Sigmoid colon (tissue), 7 donors: ENCODE data around the gene MAF. TPM values are rescaled to one million over a fixed set of nuclear protein-coding genes. Genes with fewer than 3 reads are reported as not detected.

ENCODE experiments used
- DNase-seq: peaks from one replicate; pipeline ENCODE4 v3.0.0-alpha.2; 2019
- H3K27ac ChIP-seq, 4 donors: fragments of 200-600 bp; sonication (generic); one replicate each; pipeline ENCODE4 v1.5.1; 2016 to 2019; ENCODE audit warnings: mild to moderate bottlenecking in 1 of 4
- H3K27me3 ChIP-seq, 3 donors: fragments of 200-600 bp; sonication (generic); one replicate each; pipeline ENCODE4 v1.5.1; 2019; ENCODE audit warnings: mild to moderate bottlenecking in 1 of 3
- H3K36me3 ChIP-seq, 4 donors: fragments of 200-600 bp; sonication (generic); one replicate each; pipeline ENCODE4 v1.5.1; 2016 to 2019
- H3K4me1 ChIP-seq, 4 donors: fragments of 200-600 bp; sonication (generic); one replicate each; pipeline ENCODE4 v1.5.1; 2017 to 2019
- H3K4me3 ChIP-seq, 4 donors: fragments of 200-600 bp; sonication (generic); one replicate each; pipeline ENCODE4 v1.5.1; 2017 to 2019; ENCODE audit warnings: mild to moderate bottlenecking in 2 of 4, moderate library complexity in 1 of 4
- H3K9me3 ChIP-seq, 4 donors: fragments of 200-600 bp in 3 of 4; sonication (generic) in 3 of 4; one replicate each; pipeline versions ENCODE4 v1.5.1 to v1.6.1; 2013 to 2019
- CTCF ChIP-seq, 4 experiments: fragments of 450-650 bp in 3 of 4; fragments of 200-600 bp in 1 of 4; IDR thresholded peaks; one replicate each; pipeline ENCODE4 v1.5.1; 2016 to 2019; ENCODE audit warnings: antibody characterized with exemption in 4 of 4, mild to moderate bottlenecking in 3 of 4, moderate library complexity in 2 of 4
- EP300 ChIP-seq, 4 donors: sonication (generic); formaldehyde crosslinking; IDR thresholded peaks; one replicate each; pipeline ENCODE4 v1.6.1; 2017; ENCODE audit warnings: antibody characterized with exemption in 4 of 4
- POLR2A ChIP-seq, 2 donors: fragments of 450-650 bp; IDR thresholded peaks; one replicate each; pipeline ENCODE4 v1.6.1; 2016; ENCODE audit warnings: antibody characterized with exemption in 2 of 2, mild to moderate bottlenecking in 2 of 2, moderate library complexity in 2 of 2
- POLR2AphosphoS5 ChIP-seq, 4 donors: sonication (generic); formaldehyde crosslinking; IDR thresholded peaks; one replicate each; pipeline ENCODE4 v1.6.1; 2017; ENCODE audit warnings: antibody characterized with exemption in 4 of 4
- WGBS, 2 donors: extraction: QIAGEN DNeasy Blood & Tissue Kit; methylation state at CpG; one replicate each; pipeline ENCODE4 v1.1.7; 2013; 5-methylcytosine and 5-hydroxymethylcytosine counted together
- intact Hi-C: fragments of 100-400 bp; cut with DNase I; formaldehyde crosslinking; loops from one replicate; pipeline ENCODE4 v1.15.1; 2023
- polyA plus RNA-seq, 3 donors: library from polyadenylated mRNA; stranded (reverse); fragments of 200-250 nt; gene quantifications; one replicate each; pipeline ENCODE4 v1.2.3, GENCODE V29; 2013
- total RNA-seq, 4 donors: library from RNA; depleted of rRNA; stranded (reverse); fragments of >200 nt; gene quantifications; one replicate each; pipeline ENCODE4 v1.1.0, GENCODE V29; 2016
- donor health status: healthy with polysubstance abuse.
- donor health status: Bipolar disorder and iron deficiency.
- donor health status: healthy.

MAF gene
- total and polyA plus RNA-seq, 7 donors = 6.0 to 46.3 (median 19.1) TPM

- Histone ChIP-seq H3K4me1 (no peaks in the 10 kb centered on the region), H3K27me3 (no peaks in the 10 kb centered on the region), H3K4me3 (no peak overlapping the region), H3K9me3 (no peaks in the 10 kb centered on the region), H3K27ac (no peak overlapping the region), H3K36me3 (no peaks in the 10 kb centered on the region)
- intact Hi-C loops = no loop called here
- TF ChIP-seq CTCF (IDR thresholded peaks at IDR 0.05) = no peak
- no peak for TF ChIP-seq EP300 (IDR thresholded peaks at IDR 0.05)
- TF ChIP-seq POLR2A (IDR thresholded peaks at IDR 0.05) = no peak
- no peak for TF ChIP-seq POLR2AphosphoS5 (IDR thresholded peaks at IDR 0.05)
- no peak for DNase-seq
These were observed 45.6 kb downstream of the MAF start for GRCh38 chr16:79554912-79555311.

- intact Hi-C loops = no loop called here
- H3K9me3 ChIP-seq = no peaks in the 10 kb centered on the region
- no peaks in the 10 kb centered on the region for H3K4me1 ChIP-seq
- DNase-seq = no peak
- no peaks in the 10 kb centered on the region for H3K27me3 ChIP-seq
- 92 to 94% methylated on average over 2 of the region's 2 CpGs for WGBS, 2 donors
- H3K4me3 ChIP-seq = no peak overlapping the region
- no peak for TF ChIP-seq POLR2AphosphoS5 (IDR thresholded peaks at IDR 0.05)
- no peak for TF ChIP-seq CTCF (IDR thresholded peaks at IDR 0.05)
- no peak for TF ChIP-seq EP300 (IDR thresholded peaks at IDR 0.05)
- TF ChIP-seq POLR2A (IDR thresholded peaks at IDR 0.05) = no peak
- H3K36me3 ChIP-seq = no peaks in the 10 kb centered on the region
- H3K27ac ChIP-seq = no peak overlapping the region
These were observed 50.2 kb downstream of the MAF start for GRCh38 chr16:79550373-79550772.

- H3K4me3 ChIP-seq = no peak overlapping the region
- 83 to 87% methylated on average over 6 of the region's 6 CpGs for WGBS, 2 donors
- H3K27me3 ChIP-seq = no peaks in the 10 kb centered on the region
- TF ChIP-seq EP300 (IDR thresholded peaks at IDR 0.05) = no peak
- H3K4me1 ChIP-seq = no peaks in the 10 kb centered on the region
- no peak for DNase-seq
- no peaks in the 10 kb centered on the region for H3K36me3 ChIP-seq
- intact Hi-C loops = no loop called here
- no peak overlapping the region for H3K27ac ChIP-seq
- no peaks in the 10 kb centered on the region for H3K9me3 ChIP-seq
These were observed 53.5 kb downstream of the MAF start for GRCh38 chr16:79547085-79547484.
